GM23248 (cell line): ENCODE measurements around the gene ZNF205.

Experiments used
- EZH2 ChIP-seq: fragments of 200-600 bp; sonication (generic); IDR thresholded peaks from 2 replicates; pipeline ENCODE4 v1.6.1; 2018; ENCODE audit warnings: antibody characterized with exemption, mild to moderate bottlenecking; ENCODE audit not compliant: insufficient read depth, poor library complexity, severe bottlenecking
- EZH2phosphoT487 ChIP-seq: fragments of 200-600 bp; sonication (generic); IDR thresholded peaks from 2 replicates; pipeline ENCODE4 v1.6.1; 2018; ENCODE audit warnings: antibody characterized with exemption, moderate library complexity, mild to moderate bottlenecking, low read depth; ENCODE audit not compliant: insufficient read depth

- no peak for TF ChIP-seq EZH2
- no peak for TF ChIP-seq EZH2phosphoT487
These were observed 8.0 kb downstream of the ZNF205 start for GRCh38 chr16:3120435-3120834.
